AG04449 (cell line): ENCODE measurements around the gene STN1.
A peak's percentile ranks its signal among the peaks of the same experiment; 100 is the strongest.

Experiments used
- CTCF ChIA-PET: fragments of 350-600 bp; formaldehyde crosslinking; extraction: SDS; loops from one replicate; lab custom pipeline; 2021; ENCODE audit warnings: antibody characterized with exemption; lab: Yijun Ruan, JAX
- POLR2A ChIA-PET: fragments of 400-600, 350-600 bp; formaldehyde crosslinking; extraction: SDS; loops from one replicate; lab custom pipeline; 2020; ENCODE audit warnings: antibody characterized with exemption, inconsistent platforms; lab: Yijun Ruan, JAX
- DNase-seq: peaks from one replicate; pipeline ENCODE4 v3.0.0-alpha.2; 2010; ENCODE audit warnings: low read depth, low spot score
- H3K4me3 ChIP-seq: 2 replicates; pipeline ENCODE4 v1.5.1; 2011; ENCODE audit warnings: low read depth, mild to moderate bottlenecking, control low read depth, low read length
- TF ChIP-seq, protein P1 (sequence below): IDR thresholded peaks from one replicate; pipeline ENCODE4 v1.5.1; 2011; ENCODE audit warnings: mild to moderate bottlenecking, moderate library complexity, low read length, control low read depth, inconsistent platforms; ENCODE audit not compliant: insufficient read depth; ENCODE audit errors: missing control alignments

STN1 gene, protein sequence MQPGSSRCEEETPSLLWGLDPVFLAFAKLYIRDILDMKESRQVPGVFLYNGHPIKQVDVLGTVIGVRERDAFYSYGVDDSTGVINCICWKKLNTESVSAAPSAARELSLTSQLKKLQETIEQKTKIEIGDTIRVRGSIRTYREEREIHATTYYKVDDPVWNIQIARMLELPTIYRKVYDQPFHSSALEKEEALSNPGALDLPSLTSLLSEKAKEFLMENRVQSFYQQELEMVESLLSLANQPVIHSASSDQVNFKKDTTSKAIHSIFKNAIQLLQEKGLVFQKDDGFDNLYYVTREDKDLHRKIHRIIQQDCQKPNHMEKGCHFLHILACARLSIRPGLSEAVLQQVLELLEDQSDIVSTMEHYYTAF

DNA sequence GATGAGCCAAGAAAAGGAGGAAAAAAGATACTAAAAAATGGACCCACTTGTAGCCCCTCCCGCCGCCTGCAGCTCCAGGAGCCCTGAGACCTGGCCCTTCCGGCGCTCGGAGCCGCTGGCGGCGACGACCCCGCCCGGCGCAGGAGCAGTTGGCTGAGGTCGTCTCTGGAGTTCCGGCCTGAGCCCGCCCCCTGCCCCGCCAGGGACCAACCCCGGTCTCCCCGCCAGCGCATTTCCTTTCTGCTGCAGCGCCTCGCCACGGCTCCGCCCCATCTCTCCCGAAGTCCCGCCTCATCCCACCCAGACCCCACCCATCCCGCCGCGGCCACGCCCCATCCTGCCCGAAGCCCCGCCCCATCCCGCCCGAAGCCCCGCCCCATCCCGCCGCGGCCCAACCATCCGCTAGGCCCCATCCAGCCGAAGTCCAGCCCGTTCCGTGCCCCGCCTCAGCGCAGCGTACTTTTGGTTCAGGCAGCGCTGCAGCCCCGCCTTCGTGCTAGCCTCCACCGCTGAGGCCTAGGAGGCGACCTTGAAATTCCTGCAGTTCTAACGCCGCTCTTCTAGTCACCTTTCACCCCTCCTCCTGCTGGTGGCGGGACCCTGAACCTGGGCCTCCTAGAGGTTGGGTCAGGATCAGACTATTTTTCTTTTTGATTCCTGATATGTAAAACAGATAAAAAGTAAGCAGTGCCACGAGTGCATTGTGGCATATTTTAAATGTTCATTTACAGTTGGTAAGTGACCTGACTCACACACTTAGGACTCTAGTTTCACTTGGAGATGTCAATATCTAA lies at the start of gene STN1:
STN1 (minus strand) TSS at position 132 of the 794 bp plus-strand sequence. CDS start 590 bp downstream, outside the sequence.
- H3K4me3 ChIP-seq, result peak within 1 kb of the TSS; percentile 77
- peak; percentile 77 for DNase-seq
- CTCF ChIA-PET, result interaction anchor here (0.8 to 2.0 kb wide), 4 partner anchors 30 to 207 kb away, joined by 3 to 7 read pairs (median 3); partner anchors contain the start of gene SFR1
- TF ChIP-seq, protein P1, sequence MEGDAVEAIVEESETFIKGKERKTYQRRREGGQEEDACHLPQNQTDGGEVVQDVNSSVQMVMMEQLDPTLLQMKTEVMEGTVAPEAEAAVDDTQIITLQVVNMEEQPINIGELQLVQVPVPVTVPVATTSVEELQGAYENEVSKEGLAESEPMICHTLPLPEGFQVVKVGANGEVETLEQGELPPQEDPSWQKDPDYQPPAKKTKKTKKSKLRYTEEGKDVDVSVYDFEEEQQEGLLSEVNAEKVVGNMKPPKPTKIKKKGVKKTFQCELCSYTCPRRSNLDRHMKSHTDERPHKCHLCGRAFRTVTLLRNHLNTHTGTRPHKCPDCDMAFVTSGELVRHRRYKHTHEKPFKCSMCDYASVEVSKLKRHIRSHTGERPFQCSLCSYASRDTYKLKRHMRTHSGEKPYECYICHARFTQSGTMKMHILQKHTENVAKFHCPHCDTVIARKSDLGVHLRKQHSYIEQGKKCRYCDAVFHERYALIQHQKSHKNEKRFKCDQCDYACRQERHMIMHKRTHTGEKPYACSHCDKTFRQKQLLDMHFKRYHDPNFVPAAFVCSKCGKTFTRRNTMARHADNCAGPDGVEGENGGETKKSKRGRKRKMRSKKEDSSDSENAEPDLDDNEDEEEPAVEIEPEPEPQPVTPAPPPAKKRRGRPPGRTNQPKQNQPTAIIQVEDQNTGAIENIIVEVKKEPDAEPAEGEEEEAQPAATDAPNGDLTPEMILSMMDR, result no peak
- POLR2A ChIA-PET, result interaction anchor here (0.8 kb wide), 1 partner anchor 31 kb away, joined by 3 read pairs; no protein-coding TSS in a partner anchor

- TF ChIP-seq, protein P1, result no peak
- POLR2A ChIA-PET, result interaction anchor here (1.1 kb wide), 1 partner anchor 9 kb away, joined by 3 read pairs; no protein-coding TSS in a partner anchor
- DNase-seq, result no peak
Measured at GRCh38 chr10:103967448-103968071, 49.6 kb upstream of the STN1 start.

DNA sequence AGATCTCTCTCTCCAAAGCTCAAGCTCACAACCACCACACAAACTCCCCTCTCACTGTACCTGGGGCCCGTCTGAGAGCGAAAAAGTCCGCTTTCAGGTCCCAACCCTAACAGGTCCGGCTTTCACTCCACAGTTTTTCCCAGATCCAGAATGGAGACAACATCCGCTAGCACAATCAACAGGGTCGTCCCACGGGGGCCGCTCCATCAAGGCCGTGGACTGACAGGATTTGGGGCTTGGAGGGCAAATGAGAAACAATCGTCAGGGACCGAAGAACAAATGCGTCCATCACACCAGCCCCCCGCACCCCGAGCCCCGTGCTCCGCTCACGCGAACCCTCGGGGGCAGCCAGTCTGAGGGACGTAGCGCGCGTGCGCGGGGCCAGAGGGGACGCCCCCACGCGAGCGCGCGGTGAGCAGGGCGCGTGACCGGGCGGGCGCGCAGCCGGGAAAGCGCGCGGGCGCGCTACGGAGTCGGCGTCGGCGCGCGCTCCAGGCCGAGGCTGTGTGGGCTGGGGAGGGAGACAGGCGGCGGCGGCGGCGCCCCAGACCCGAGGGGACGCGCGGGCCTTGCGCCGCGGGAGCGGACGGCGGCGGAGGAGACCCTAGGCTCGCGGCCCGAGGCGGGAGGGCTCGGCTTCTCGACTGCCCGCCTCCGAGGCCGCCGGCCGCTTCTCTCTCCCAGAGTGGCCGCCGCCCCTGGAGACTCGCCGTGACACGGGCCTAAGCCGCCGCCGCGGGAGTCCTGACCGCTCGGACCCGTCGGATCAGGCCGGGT lies 48.9 kb upstream of the STN1 start, which contains the start of gene SLK:
SLK (plus strand) TSS at position 470 of the 777 bp plus-strand sequence. CDS start 606 bp downstream, outside the sequence.
- DNase-seq, result no peak
- H3K4me3 ChIP-seq, result peak within 1 kb of the TSS; percentile 85
- TF ChIP-seq, protein P1, result no peak
- ChIA-PET CTCF (interaction anchor here (1.3 kb wide), 1 partner anchor 154 kb away, joined by 3 read pairs; no protein-coding TSS in a partner anchor), POLR2A (interaction anchor here (1.1 kb wide), 1 partner anchor 10 kb away, joined by 3 read pairs; no protein-coding TSS in a partner anchor)

More at GRCh38 chr10:103967448-103968071, 49.6 kb upstream of the STN1 start:
- peak overlapping the region; percentile 85 for H3K4me3 ChIP-seq
- CTCF ChIA-PET, result interaction anchor here (1.0 to 1.3 kb wide), 3 partner anchors 9 to 154 kb away, joined by 3 to 5 read pairs (median 3); partner anchors contain the start of gene SFR1

GRCh38 chr10:103960103-103960502 lies 42.1 kb upstream of the STN1 start:
- TF ChIP-seq, protein P1, result no peak
- DNase-seq, result no peak
- ChIA-PET CTCF (no interaction called here), POLR2A (no interaction called here)
- H3K4me3 ChIP-seq, result no peak overlapping the region

DNA sequence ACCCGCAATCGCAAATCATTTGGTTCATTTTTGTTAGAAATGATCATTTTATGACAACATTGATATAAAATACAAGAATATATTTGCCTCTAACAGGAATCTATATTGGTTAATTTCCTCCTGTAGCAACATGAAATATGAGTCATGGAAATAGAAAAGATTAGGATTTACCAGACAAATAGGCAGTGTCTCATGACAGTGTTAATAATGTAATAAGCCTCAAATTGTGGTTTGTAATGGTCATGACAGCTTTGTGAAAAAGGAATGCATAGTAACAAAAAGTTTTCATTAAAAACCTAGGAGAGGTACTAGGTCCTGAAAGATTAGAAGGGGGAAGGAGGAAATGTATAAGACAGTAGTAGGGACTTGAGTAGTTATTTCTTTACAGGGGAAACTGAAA lies 41.0 kb upstream of the STN1 start:
- H3K4me3 ChIP-seq, result no peak overlapping the region
- TF ChIP-seq, protein P1, result no peak
- ChIA-PET POLR2A (no interaction called here), CTCF (no interaction called here)
- no peak for DNase-seq
